Skeletal muscle cell (primary cell): ENCODE data around the gene DSCAM.
"Not testable (repeated sequence)": the region's sequence is repeated elsewhere in the genome, so short reads cannot be mapped to it uniquely, and the experiment has no call there.

Source experiments
- DNase-seq: peaks from one replicate; pipeline ENCODE4 v3.0.0-alpha.2; 2010; ENCODE audit warnings: low read depth
- H3K4me3 ChIP-seq: 2 replicates; pipeline ENCODE4 v1.5.1; 2011; ENCODE audit warnings: low read depth, mild to moderate bottlenecking, control low read depth, low read length, moderate library complexity

Gene DSCAM

GRCh38 chr21:40186045-40186444, 660.9 kb downstream of the DSCAM start:
- DNase-seq: peak; percentile 4
- no peak overlapping the region for H3K4me3 ChIP-seq

GRCh38 chr21:40185208-40185607, 661.8 kb downstream of the DSCAM start:
- no peak for DNase-seq
- H3K4me3 ChIP-seq: no peak overlapping the region

- H3K4me3 ChIP-seq, DNase-seq: not testable (repeated sequence)
Observed at GRCh38 chr21:40182491-40182890, 664.5 kb downstream of the DSCAM start.

GRCh38 chr21:40179166-40179565, 667.8 kb downstream of the DSCAM start:
- DNase-seq: no peak
- no peak overlapping the region for H3K4me3 ChIP-seq

- no peak for DNase-seq
- H3K4me3 ChIP-seq: no peak overlapping the region
Observed at GRCh38 chr21:40178726-40179125, 668.2 kb downstream of the DSCAM start.

- DNase-seq: no peak
- H3K4me3 ChIP-seq: no peak overlapping the region
Observed at GRCh38 chr21:40177979-40178378, 669.0 kb downstream of the DSCAM start.

- H3K4me3 ChIP-seq: no peak overlapping the region
- no peak for DNase-seq
Observed at GRCh38 chr21:40176724-40177123, 670.2 kb downstream of the DSCAM start.

- DNase-seq: no peak
- no peak overlapping the region for H3K4me3 ChIP-seq
Observed at GRCh38 chr21:40173816-40174215, 673.1 kb downstream of the DSCAM start.

- DNase-seq: no peak
- no peak overlapping the region for H3K4me3 ChIP-seq
Observed at GRCh38 chr21:40169971-40170370, 677.0 kb downstream of the DSCAM start.

- no peak for DNase-seq
Observed at GRCh38 chr21:40166291-40166843, 680.6 kb downstream of the DSCAM start.

GRCh38 chr21:40165773-40166070, 681.2 kb downstream of the DSCAM start:
- no peak for DNase-seq
- H3K4me3 ChIP-seq: no peak overlapping the region

More at GRCh38 chr21:40166291-40166843, 680.6 kb downstream of the DSCAM start:
- no peak overlapping the region for H3K4me3 ChIP-seq

- H3K4me3 ChIP-seq: no peak overlapping the region
- DNase-seq: no peak
Observed at GRCh38 chr21:40164905-40165772, 681.8 kb downstream of the DSCAM start.

- no peak for DNase-seq
Observed at GRCh38 chr21:40162075-40162474, 684.9 kb downstream of the DSCAM start.

GRCh38 chr21:40160911-40161310, 686.0 kb downstream of the DSCAM start:
- H3K4me3 ChIP-seq: no peak overlapping the region
- no peak for DNase-seq

More at GRCh38 chr21:40162075-40162474, 684.9 kb downstream of the DSCAM start:
- no peak overlapping the region for H3K4me3 ChIP-seq

- no peak overlapping the region for H3K4me3 ChIP-seq
- no peak for DNase-seq
Observed at GRCh38 chr21:40158366-40158765, 688.6 kb downstream of the DSCAM start.

- DNase-seq: no peak
- H3K4me3 ChIP-seq: no peak overlapping the region
Observed at GRCh38 chr21:40155563-40155962, 691.4 kb downstream of the DSCAM start.

- H3K4me3 ChIP-seq: no peak overlapping the region
- no peak for DNase-seq
Observed at GRCh38 chr21:40153351-40153750, 693.6 kb downstream of the DSCAM start.

- H3K4me3 ChIP-seq: no peak overlapping the region
- DNase-seq: no peak
Observed at GRCh38 chr21:40152476-40152875, 694.5 kb downstream of the DSCAM start.

GRCh38 chr21:40151611-40152010, 695.3 kb downstream of the DSCAM start:
- H3K4me3 ChIP-seq: no peak overlapping the region
- DNase-seq: no peak

- no peak for DNase-seq
- no peak overlapping the region for H3K4me3 ChIP-seq
Observed at GRCh38 chr21:40146216-40146837, 700.6 kb downstream of the DSCAM start.
